Uterus (tissue), 4 donors: ENCODE measurements around the gene YIF1A. TPM values are rescaled to one million over a fixed set of nuclear protein-coding genes. Genes with fewer than 3 reads are reported as not detected.
A peak's percentile ranks its signal among the peaks of the same experiment; 100 is the strongest.

ENCODE experiments used
- DNase-seq, 2 donors: peaks; one replicate each; pipeline ENCODE4 v3.0.0-alpha.2; 2019 to 2020
- H3K27ac ChIP-seq, 2 donors: fragments of 200-600 bp; sonication (generic); 1 replicate in 1 of 2; 2 replicates in 1 of 2; pipeline ENCODE4 v1.5.1; 2016 to 2018
- H3K27me3 ChIP-seq, 2 donors: fragments of 200-600 bp; sonication (generic); one replicate each; pipeline ENCODE4 v1.5.1; 2018 to 2019; ENCODE audit warnings: control low read depth in 1 of 2
- H3K36me3 ChIP-seq, 2 donors: fragments of 200-600 bp; sonication (generic); one replicate each; pipeline ENCODE4 v1.5.1; 2019; ENCODE audit warnings: control low read depth in 1 of 2
- H3K4me1 ChIP-seq, 2 donors: fragments of 200-600 bp; sonication (generic); one replicate each; pipeline ENCODE4 v1.5.1; 2018 to 2019; ENCODE audit warnings: control low read depth in 1 of 2
- H3K4me3 ChIP-seq, 2 donors: fragments of 200-600 bp; sonication (generic); 1 replicate in 1 of 2; 2 replicates in 1 of 2; pipeline ENCODE4 v1.5.1; 2018 to 2019; ENCODE audit warnings: mild to moderate bottlenecking in 1 of 2
- H3K9me3 ChIP-seq, 2 donors: fragments of 200-600 bp; sonication (generic); one replicate each; pipeline ENCODE4 v1.5.1; 2019; ENCODE audit warnings: control low read depth in 1 of 2
- CTCF ChIP-seq, 4 experiments: fragments of 200-600 bp in 2 of 4; fragments of 450-650 bp in 2 of 4; sonication (generic) in 2 of 4; IDR thresholded peaks; one replicate each; pipeline ENCODE4 v1.5.1; 2016 to 2019; ENCODE audit warnings: antibody characterized with exemption in 4 of 4, mild to moderate bottlenecking in 2 of 4, moderate library complexity in 1 of 4
- POLR2A ChIP-seq, 2 donors: fragments of 450-650 bp; IDR thresholded peaks; one replicate each; pipeline ENCODE4 v1.6.1; 2016; ENCODE audit warnings: antibody characterized with exemption in 2 of 2, mild to moderate bottlenecking in 1 of 2, moderate library complexity in 1 of 2
- intact Hi-C: fragments of 100-400 bp; cut with DNase I; formaldehyde crosslinking; loops from one replicate; pipeline ENCODE4 v1.15.1; 2023; ENCODE audit warnings: low total_unique reads
- total RNA-seq, 4 donors: library from RNA; depleted of rRNA in 3 of 4; stranded (reverse); fragments of >200 nt in 3 of 4; gene quantifications; one replicate each; pipeline versions ENCODE4 v1.1.0 to v1.2.4, GENCODE V29; 2014 to 2023
- donor health status: DM: yes; HTN: yes; CAD: no.

Gene YIF1A
- total RNA-seq, 4 donors from 2014 or later = 38.9 to 101 (median 79.1) TPM

GRCh38 chr11:66327171-66328030, 38.5 kb upstream of the YIF1A start:
- intact Hi-C loops = no loop called here
- no peaks in the 10 kb centered on the region for H3K36me3 ChIP-seq
- H3K4me1 ChIP-seq = peaks cover 0 to 4% of the 10 kb centered on the region in 2 donors
- TF ChIP-seq CTCF (IDR thresholded peaks at IDR 0.05) = no peak
- no peak for TF ChIP-seq POLR2A (IDR thresholded peaks at IDR 0.05)
- H3K4me3 ChIP-seq = no peak overlapping the region
- no peaks in the 10 kb centered on the region for H3K9me3 ChIP-seq
- no peak for DNase-seq
- peak overlapping the region; percentile 57 to 59 for H3K27ac ChIP-seq
- H3K27me3 ChIP-seq = no peaks in the 10 kb centered on the region

- Histone ChIP-seq H3K4me1 (peaks cover 0 to 4% of the 10 kb centered on the region in 2 donors), H3K9me3 (no peaks in the 10 kb centered on the region), H3K27ac (peak overlapping the region; percentile 57 to 59), H3K36me3 (no peaks in the 10 kb centered on the region), H3K27me3 (no peaks in the 10 kb centered on the region), H3K4me3 (no peak overlapping the region)
- intact Hi-C loops = no loop called here
- TF ChIP-seq POLR2A (IDR thresholded peaks at IDR 0.05) (no peak), CTCF (IDR thresholded peaks at IDR 0.05) (no peak)
- peak; percentile 34 to 53 for DNase-seq
Measured at GRCh38 chr11:66326261-66327111, 37.5 kb upstream of the YIF1A start.

GRCh38 chr11:66325263-66325671, 36.3 kb upstream of the YIF1A start:
- Histone ChIP-seq H3K27me3 (no peaks in the 10 kb centered on the region), H3K36me3 (no peaks in the 10 kb centered on the region), H3K27ac (peak overlapping the region in 1 of 2 donors; percentile 59), H3K4me1 (peaks cover 0 to 4% of the 10 kb centered on the region in 2 donors), H3K4me3 (no peak overlapping the region), H3K9me3 (no peaks in the 10 kb centered on the region)
- DNase-seq = no peak
- intact Hi-C loops = no loop called here
- no peak for TF ChIP-seq POLR2A (IDR thresholded peaks at IDR 0.05)
- no peak for TF ChIP-seq CTCF (IDR thresholded peaks at IDR 0.05)

GRCh38 chr11:66324664-66325063, 35.7 kb upstream of the YIF1A start:
- H3K4me3 ChIP-seq = no peak overlapping the region
- DNase-seq = no peak

More at GRCh38 chr11:66324664-66325063, 35.7 kb upstream of the YIF1A start:
- no peak overlapping the region for H3K27ac ChIP-seq
- H3K36me3 ChIP-seq = no peaks in the 10 kb centered on the region
- peaks cover 0 to 4% of the 10 kb centered on the region in 2 donors for H3K4me1 ChIP-seq
- no peaks in the 10 kb centered on the region for H3K9me3 ChIP-seq
- no peak for TF ChIP-seq POLR2A (IDR thresholded peaks at IDR 0.05)
- no peak for TF ChIP-seq CTCF (IDR thresholded peaks at IDR 0.05)
- intact Hi-C loops = no loop called here
- H3K27me3 ChIP-seq = no peaks in the 10 kb centered on the region
